A549 (cell line): Measurements from ENCODE around the gene EFCAB8.

Experiments used
- ATOH8 ChIP-seq: fragments of 250-450 bp; sonication (Bioruptor Pico); IDR thresholded peaks from 2 replicates; pipeline ENCODE4 v1.5.0; 2020; ENCODE audit warnings: low read depth, mild to moderate bottlenecking, moderate library complexity
- JUNB ChIP-seq: fragments of >200 bp; sonication (Bioruptor Twin); formaldehyde crosslinking; IDR thresholded peaks from 2 replicates; pipeline ENCODE4 v1.6.1; 2016
- NFE2L2 ChIP-seq: fragments of 150-350 bp; conservative IDR thresholded peaks from 2 replicates; pipeline ENCODE4 v1.6.1; 2014; ENCODE audit warnings: low read length
- POLR2A ChIP-seq: IDR thresholded peaks from 2 replicates; pipeline ENCODE4 v1.6.1; 2012; ENCODE audit warnings: mild to moderate bottlenecking, low read length
- TF ChIP-seq, protein P1 (sequence below): fragments of >200 bp; sonication (Bioruptor Twin); formaldehyde crosslinking; IDR thresholded peaks from 3 replicates; pipeline ENCODE4 v1.5.1; 2016
- TF ChIP-seq, protein P2 (sequence below): IDR thresholded peaks from 2 replicates; pipeline ENCODE4 v1.6.1; 2012

- TF ChIP-seq, protein P1, sequence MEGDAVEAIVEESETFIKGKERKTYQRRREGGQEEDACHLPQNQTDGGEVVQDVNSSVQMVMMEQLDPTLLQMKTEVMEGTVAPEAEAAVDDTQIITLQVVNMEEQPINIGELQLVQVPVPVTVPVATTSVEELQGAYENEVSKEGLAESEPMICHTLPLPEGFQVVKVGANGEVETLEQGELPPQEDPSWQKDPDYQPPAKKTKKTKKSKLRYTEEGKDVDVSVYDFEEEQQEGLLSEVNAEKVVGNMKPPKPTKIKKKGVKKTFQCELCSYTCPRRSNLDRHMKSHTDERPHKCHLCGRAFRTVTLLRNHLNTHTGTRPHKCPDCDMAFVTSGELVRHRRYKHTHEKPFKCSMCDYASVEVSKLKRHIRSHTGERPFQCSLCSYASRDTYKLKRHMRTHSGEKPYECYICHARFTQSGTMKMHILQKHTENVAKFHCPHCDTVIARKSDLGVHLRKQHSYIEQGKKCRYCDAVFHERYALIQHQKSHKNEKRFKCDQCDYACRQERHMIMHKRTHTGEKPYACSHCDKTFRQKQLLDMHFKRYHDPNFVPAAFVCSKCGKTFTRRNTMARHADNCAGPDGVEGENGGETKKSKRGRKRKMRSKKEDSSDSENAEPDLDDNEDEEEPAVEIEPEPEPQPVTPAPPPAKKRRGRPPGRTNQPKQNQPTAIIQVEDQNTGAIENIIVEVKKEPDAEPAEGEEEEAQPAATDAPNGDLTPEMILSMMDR, result no peak
- TF ChIP-seq ATOH8 (no peak), JUNB (no peak), NFE2L2 (no peak), POLR2A (no peak)
- TF ChIP-seq, protein P2, sequence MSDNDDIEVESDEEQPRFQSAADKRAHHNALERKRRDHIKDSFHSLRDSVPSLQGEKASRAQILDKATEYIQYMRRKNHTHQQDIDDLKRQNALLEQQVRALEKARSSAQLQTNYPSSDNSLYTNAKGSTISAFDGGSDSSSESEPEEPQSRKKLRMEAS, result no peak
These were observed 48.8 kb upstream of the EFCAB8 start for GRCh38 chr20:32809907-32810306.
